Upper lobe of left lung (tissue), 4 donors: ENCODE measurements around the gene SGO2.

Source experiments
- CTCF ChIP-seq, 6 experiments: fragments of 450-650 bp in 4 of 6; fragments of 200-600 bp in 2 of 6; sonication (generic) in 2 of 6; IDR thresholded peaks; one replicate each; pipeline ENCODE4 v1.5.1; 2016 to 2019; ENCODE audit warnings: antibody characterized with exemption in 6 of 6
- POLR2A ChIP-seq, 4 donors: fragments of 450-650 bp; IDR thresholded peaks; one replicate each; pipeline ENCODE4 v1.5.1; 2016 to 2017; ENCODE audit warnings: antibody characterized with exemption in 4 of 4, mild to moderate bottlenecking in 2 of 4
- POLR2AphosphoS5 ChIP-seq, 2 donors: sonication (generic); formaldehyde crosslinking; IDR thresholded peaks; one replicate each; pipeline ENCODE4 v1.5.1; 2017; ENCODE audit warnings: antibody characterized with exemption in 2 of 2

GRCh38 chr2:200494048-200494447 is 32.0 kb upstream of the SGO2 start:
- no peak for TF ChIP-seq POLR2AphosphoS5 (IDR thresholded peaks at IDR 0.05)
- no peak for TF ChIP-seq CTCF (IDR thresholded peaks at IDR 0.05)
- TF ChIP-seq POLR2A (IDR thresholded peaks at IDR 0.05), result no peak
